H9 (cell line): Measurements from ENCODE around the gene SLC5A1. TPM values are rescaled to one million over a fixed set of nuclear protein-coding genes. Genes with fewer than 3 reads are reported as not detected.
A peak's percentile ranks its signal among the peaks of the same experiment; 100 is the strongest.
"Not testable (repeated sequence)": the region's sequence is repeated elsewhere in the genome, so short reads cannot be mapped to it uniquely, and the experiment has no call there.

Source experiments
- DNase-seq: peaks from one replicate; pipeline ENCODE4 v3.0.0-alpha.2; 2017
- H2AFZ ChIP-seq: one replicate; pipeline ENCODE4 v1.6.1; 2013; ENCODE audit warnings: mild to moderate bottlenecking, low read length, control low read depth, moderate library complexity
- H2AK5ac ChIP-seq: 2 replicates; pipeline ENCODE4 v1.6.1; 2013; ENCODE audit warnings: low read length, control low read depth, mixed read lengths; ENCODE audit not compliant: insufficient read length
- H2BK120ac ChIP-seq: one replicate; pipeline ENCODE4 v1.6.1; 2013; ENCODE audit warnings: low read depth, mild to moderate bottlenecking, low read length, control low read depth, inconsistent platforms; ENCODE audit not compliant: poor library complexity, severe bottlenecking
- H2BK12ac ChIP-seq: 2 replicates; pipeline ENCODE4 v1.6.1; 2013; ENCODE audit warnings: low read length, control low read depth, mixed read lengths, low read depth; ENCODE audit not compliant: insufficient read length
- H2BK15ac ChIP-seq: 2 replicates; pipeline ENCODE4 v1.6.1; 2013; ENCODE audit warnings: low read depth, low read length, control low read depth
- H2BK20ac ChIP-seq: one replicate; pipeline ENCODE4 v1.6.1; 2013; ENCODE audit warnings: low read depth, mild to moderate bottlenecking, low read length, control low read depth, inconsistent platforms; ENCODE audit not compliant: poor library complexity, severe bottlenecking
- H2BK5ac ChIP-seq: 2 replicates; pipeline ENCODE4 v1.6.1; 2013; ENCODE audit warnings: low read length, control low read depth, mixed read lengths; ENCODE audit not compliant: insufficient read length
- H3K14ac ChIP-seq: 2 replicates; pipeline ENCODE4 v1.6.1; 2013; ENCODE audit warnings: low read length, control low read depth; ENCODE audit not compliant: insufficient read depth
- H3K18ac ChIP-seq: 2 replicates; pipeline ENCODE4 v1.6.1; 2013; ENCODE audit warnings: low read depth, mild to moderate bottlenecking, mixed read lengths, low read length, control low read depth; ENCODE audit not compliant: insufficient read length
- H3K23ac ChIP-seq: 2 replicates; pipeline ENCODE4 v1.6.1; 2013; ENCODE audit warnings: low read length, control low read depth, mixed read lengths, low read depth; ENCODE audit not compliant: insufficient read length
- H3K23me2 ChIP-seq: 2 replicates; pipeline ENCODE4 v1.6.1; 2013; ENCODE audit warnings: low read depth, mild to moderate bottlenecking, mixed read lengths, low read length, control low read depth; ENCODE audit not compliant: insufficient read length, poor library complexity, severe bottlenecking
- H3K27ac ChIP-seq: 2 replicates; pipeline ENCODE4 v1.5.1; 2013; ENCODE audit warnings: low read length, control low read depth, mixed read lengths, low read depth; ENCODE audit not compliant: insufficient read length
- H3K27me3 ChIP-seq: 2 replicates; pipeline ENCODE4 v1.6.1; 2013; ENCODE audit warnings: low read length, control low read depth, inconsistent platforms; ENCODE audit not compliant: insufficient read depth
- H3K4ac ChIP-seq: 2 replicates; pipeline ENCODE4 v1.6.1; 2013; ENCODE audit warnings: low read depth, mild to moderate bottlenecking, control low read depth, inconsistent platforms, low read length, moderate library complexity
- H3K4me1 ChIP-seq: 2 replicates; pipeline ENCODE4 v1.6.1; 2013; ENCODE audit warnings: low read length, control low read depth, inconsistent platforms; ENCODE audit not compliant: insufficient read depth
- H3K4me2 ChIP-seq: 2 replicates; pipeline ENCODE4 v1.6.1; 2013; ENCODE audit warnings: low read length, control low read depth, mixed read lengths; ENCODE audit not compliant: insufficient read length, insufficient read depth
- H3K56ac ChIP-seq: 2 replicates; pipeline ENCODE4 v1.6.1; 2013; ENCODE audit warnings: low read depth, mild to moderate bottlenecking, mixed read lengths, low read length, control low read depth; ENCODE audit not compliant: insufficient read length
- H3K79me1 ChIP-seq: 2 replicates; pipeline ENCODE4 v1.6.1; 2013; ENCODE audit warnings: low read depth, mild to moderate bottlenecking, moderate library complexity, low read length, control low read depth, inconsistent platforms; ENCODE audit not compliant: insufficient read depth, poor library complexity, severe bottlenecking
- H3K79me2 ChIP-seq: 2 replicates; pipeline ENCODE4 v1.6.1; 2013; ENCODE audit warnings: low read length, control low read depth, inconsistent platforms; ENCODE audit not compliant: insufficient read depth
- H3K9ac ChIP-seq: 2 replicates; pipeline ENCODE4 v1.6.1; 2013; ENCODE audit warnings: low read length, control low read depth, mixed read lengths; ENCODE audit not compliant: insufficient read length; ENCODE audit errors: extremely low read depth
- H3K9me3 ChIP-seq: one replicate; pipeline ENCODE4 v1.6.1; 2013; ENCODE audit warnings: low read depth, low read length, inconsistent platforms; ENCODE audit not compliant: control insufficient read depth
- H3T11ph ChIP-seq: one replicate; pipeline ENCODE4 v1.6.1; 2013; ENCODE audit warnings: mild to moderate bottlenecking, low read length, control low read depth, inconsistent platforms
- H4K20me1 ChIP-seq: one replicate; pipeline ENCODE4 v1.6.1; 2013; ENCODE audit not compliant: control insufficient read depth, insufficient read length, insufficient read depth
- H4K5ac ChIP-seq: 2 replicates; pipeline ENCODE4 v1.6.1; 2013; ENCODE audit warnings: low read depth, mild to moderate bottlenecking, mixed read lengths, low read length, control low read depth; ENCODE audit not compliant: insufficient read length
- H4K8ac ChIP-seq: replicated peaks from 2 replicates; pipeline ENCODE4 v1.6.1; 2013; ENCODE audit warnings: low read length, control low read depth, mixed read lengths, low read depth; ENCODE audit not compliant: insufficient read length
- H4K91ac ChIP-seq: 2 replicates; pipeline ENCODE4 v1.6.1; 2013; ENCODE audit warnings: low read depth, mild to moderate bottlenecking, moderate library complexity, mixed read lengths, low read length, control low read depth; ENCODE audit not compliant: insufficient read length
- H3K27ac Mint-ChIP-seq, 3 experiments: 2 replicates in 2 of 3; 3 replicates in 1 of 3; pipeline ENCODE4 v1.8.0; 2020 to 2021; ENCODE audit warnings: mixed read lengths in 3 of 3, mild to moderate bottlenecking in 1 of 3, moderate library complexity in 1 of 3
- H3K27me3 Mint-ChIP-seq: 2 replicates; pipeline ENCODE4 v1.8.0; 2021; ENCODE audit warnings: low read depth, mild to moderate bottlenecking, moderate library complexity, mixed read lengths
- H3K36me3 Mint-ChIP-seq, 3 experiments: 2 replicates in 2 of 3; 3 replicates in 1 of 3; pipeline ENCODE4 v1.8.0; 2020 to 2021; ENCODE audit warnings: low read depth in 3 of 3, mixed read lengths in 3 of 3; ENCODE audit not compliant: insufficient read depth in 1 of 3
- H3K4me1 Mint-ChIP-seq, 2 experiments: 2 replicates each; pipeline ENCODE4 v1.8.0; 2020; ENCODE audit warnings: mixed read lengths in 2 of 2
- H3K4me3 Mint-ChIP-seq, 2 experiments: 2 replicates in 1 of 2; 3 replicates in 1 of 2; pipeline ENCODE4 v1.8.0; 2020 to 2021; ENCODE audit warnings: mild to moderate bottlenecking in 2 of 2, mixed read lengths in 2 of 2, moderate library complexity in 1 of 2
- H3K9me3 Mint-ChIP-seq, 2 experiments: 2 replicates in 1 of 2; 3 replicates in 1 of 2; pipeline ENCODE4 v1.8.0; 2020; ENCODE audit warnings: mild to moderate bottlenecking in 2 of 2, mixed read lengths in 2 of 2, moderate library complexity in 1 of 2
- WGBS: extraction: QIAGEN DNeasy Blood & Tissue Kit; methylation state at CpG from one replicate; pipeline ENCODE4 v1.1.7; 2013; ENCODE audit warnings: missing lambda C conversion rate, low lambda C conversion rate, mixed read lengths; ENCODE audit not compliant: insufficient read length; ENCODE audit errors: extremely low coverage; 5-methylcytosine and 5-hydroxymethylcytosine counted together
- total RNA-seq: library from RNA; stranded (reverse); gene quantifications from 2 replicates; pipeline ENCODE4 v1.2.1, GENCODE V29; 2021

Gene SLC5A1
- total RNA-seq, 1 experiment from 2014 or later, result not detected

DNA sequence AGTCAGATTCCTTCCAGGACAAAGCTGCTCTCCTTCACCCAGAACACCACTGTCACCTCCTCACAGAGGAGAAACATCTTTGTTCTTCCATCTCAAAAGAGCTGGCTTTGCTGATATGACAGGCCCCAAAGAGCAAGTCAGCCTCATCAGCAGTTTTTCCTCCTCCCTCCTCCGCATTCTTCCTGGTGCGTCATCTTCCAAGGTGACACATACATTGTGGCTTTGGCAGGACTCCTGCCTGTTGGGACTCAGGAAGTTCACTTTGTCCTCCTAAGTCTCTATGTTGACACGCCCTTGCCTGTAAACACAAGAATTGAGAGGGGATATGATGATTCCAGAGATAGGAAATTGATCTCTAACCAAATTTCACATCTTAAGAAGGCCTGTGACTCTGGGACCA, 92.9 kb downstream of the SLC5A1 start:
- not testable (repeated sequence) for H3K9me3 Mint-ChIP-seq, H3K9me3 ChIP-seq, H4K20me1 ChIP-seq, H4K8ac ChIP-seq, H3K23ac ChIP-seq, H3K14ac ChIP-seq, H3K27ac ChIP-seq, H3K4me3 Mint-ChIP-seq, H3K4ac ChIP-seq, H3K56ac ChIP-seq, H3K4me1 ChIP-seq, H3K9ac ChIP-seq, H3T11ph ChIP-seq, DNase-seq, H3K27me3 ChIP-seq, H3K4me2 ChIP-seq, H3K18ac ChIP-seq, H2BK12ac ChIP-seq, H4K91ac ChIP-seq, H2AK5ac ChIP-seq, H2BK5ac ChIP-seq, H3K36me3 Mint-ChIP-seq, H4K5ac ChIP-seq, H2BK15ac ChIP-seq, H3K79me2 ChIP-seq, H2BK20ac ChIP-seq, H2BK120ac ChIP-seq, H3K23me2 ChIP-seq, H3K79me1 ChIP-seq, H3K4me1 Mint-ChIP-seq, H2AFZ ChIP-seq
- Mint-ChIP-seq H3K27ac (peak overlapping the region in 1 of 3 experiments; percentile 30; a peak in 1 of 7 replicates), H3K27me3 (peaks cover 37% of the 10 kb centered on the region)
- WGBS, result no CpG with 5 or more reads among the region's 3 CpGs

DNA sequence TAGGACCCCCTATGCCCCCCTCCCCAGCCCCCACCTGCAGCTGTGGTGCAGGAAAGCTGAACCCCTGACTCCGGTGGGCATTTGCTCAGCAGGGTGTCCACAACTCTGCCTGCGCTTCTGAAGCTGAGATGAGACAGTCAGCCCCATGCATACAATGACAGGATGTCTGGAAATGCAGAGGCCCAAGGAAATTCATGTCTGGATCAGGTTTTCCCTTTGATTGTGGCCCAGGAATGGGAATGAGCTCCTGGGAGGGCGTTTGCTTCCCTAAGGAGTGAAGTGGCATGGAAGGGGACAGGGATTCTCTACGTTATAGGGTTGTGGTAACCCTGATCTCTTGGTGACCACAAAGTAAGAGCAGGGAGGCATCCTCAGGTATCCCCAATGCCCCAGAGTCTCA, 93.8 kb downstream of the SLC5A1 start:
- H4K20me1 ChIP-seq, H2AK5ac ChIP-seq, H3T11ph ChIP-seq, H2BK5ac ChIP-seq, H2BK12ac ChIP-seq, H3K23me2 ChIP-seq, H3K79me2 ChIP-seq, H3K4me1 ChIP-seq, H4K8ac ChIP-seq, H3K4me1 Mint-ChIP-seq, H2BK20ac ChIP-seq, H3K23ac ChIP-seq, H3K36me3 Mint-ChIP-seq, H3K79me1 ChIP-seq, H3K9me3 ChIP-seq, H3K9me3 Mint-ChIP-seq, H3K14ac ChIP-seq, H3K18ac ChIP-seq, H2AFZ ChIP-seq, H4K91ac ChIP-seq, H3K4me3 Mint-ChIP-seq, H3K27ac ChIP-seq, H2BK120ac ChIP-seq, H3K9ac ChIP-seq, H2BK15ac ChIP-seq, H3K4ac ChIP-seq, H4K5ac ChIP-seq, H3K4me2 ChIP-seq, H3K27ac Mint-ChIP-seq, H3K27me3 ChIP-seq, H3K56ac ChIP-seq, DNase-seq: not testable (repeated sequence)
- no CpG with 5 or more reads among the region's 4 CpGs for WGBS
- peaks cover 39% of the 10 kb centered on the region for H3K27me3 Mint-ChIP-seq
